SK-N-SH (cell line): ENCODE data around the gene MAN2B2. TPM values are rescaled to one million over a fixed set of nuclear protein-coding genes. Genes with fewer than 3 reads are reported as not detected.
A peak's percentile ranks its signal among the peaks of the same experiment; 100 is the strongest.

Experiments used
- CTCF ChIA-PET: fragments of 300-600, 350-600 bp; formaldehyde crosslinking; extraction: SDS; loops from one replicate; lab custom pipeline; 2021; lab: Yijun Ruan, JAX
- POLR2A ChIA-PET: fragments of 350-600 bp; sonication (Branson Sonifier 250); formaldehyde crosslinking; extraction: SDS; loops from one replicate; lab custom pipeline; 2020; ENCODE audit warnings: antibody characterized with exemption, inconsistent platforms; lab: Yijun Ruan, JAX
- DNase-seq: peaks from one replicate; pipeline ENCODE4 v3.0.0; 2012
- H2AFZ ChIP-seq: fragments of 200-600 bp; sonication (generic); 2 replicates; pipeline ENCODE4 v1.8.1; 2016; ENCODE audit warnings: antibody characterized with exemption, mild to moderate bottlenecking, low read depth
- H3F3A ChIP-seq: fragments of 200-600 bp; sonication (generic); replicated peaks from 2 replicates; pipeline ENCODE3; 2016; ENCODE audit warnings: antibody characterized with exemption, mild to moderate bottlenecking; ENCODE audit not compliant: insufficient read depth
- H3K27ac ChIP-seq, 2 experiments: fragments of 200-500 bp in 1 of 2; fragments of 200-600 bp in 1 of 2; sonication (Bioruptor generic) in 1 of 2; sonication (generic), shearing (Covaris generic) in 1 of 2; 2 replicates each; pipeline versions ENCODE4 v1.5.1 to v1.6.1; 2014 to 2016; ENCODE audit warnings: low read depth in 2 of 2, inconsistent platforms in 1 of 2, low read length in 1 of 2, mild to moderate bottlenecking in 1 of 2, mixed read lengths in 1 of 2
- H3K27me3 ChIP-seq: fragments of 200-600 bp; sonication (generic), shearing (Covaris generic); 2 replicates; pipeline ENCODE4 v1.6.1; 2016; ENCODE audit warnings: mixed run types; ENCODE audit not compliant: insufficient read depth
- H3K36me3 ChIP-seq, 2 experiments: fragments of 200-500 bp in 1 of 2; fragments of 200-600 bp in 1 of 2; sonication (Bioruptor generic) in 1 of 2; sonication (generic) in 1 of 2; replicated peaks in 1 of 2; 2 replicates each; pipeline versions ENCODE3 to v1.5.1; 2014 to 2016; ENCODE audit warnings: low read length in 1 of 2, mild to moderate bottlenecking in 1 of 2; ENCODE audit not compliant: insufficient read depth in 2 of 2, control insufficient read depth in 1 of 2
- H3K4me1 ChIP-seq, 2 experiments: fragments of 200-500 bp in 1 of 2; fragments of 200-600 bp in 1 of 2; sonication (Bioruptor generic) in 1 of 2; sonication (generic), shearing (Covaris generic) in 1 of 2; 2 replicates each; pipeline versions ENCODE4 v1.5.1 to v1.6.1; 2014 to 2016; ENCODE audit warnings: low read depth in 1 of 2, low read length in 1 of 2, mixed run types in 1 of 2; ENCODE audit not compliant: insufficient read depth in 2 of 2, control insufficient read depth in 1 of 2
- H3K4me2 ChIP-seq: fragments of 200-600 bp; sonication (generic), shearing (Covaris generic); 2 replicates; pipeline ENCODE4 v1.6.1; 2017; ENCODE audit warnings: mixed run types
- H3K4me3 ChIP-seq, 2 experiments: fragments of 200-500 bp in 1 of 2; fragments of 200-600 bp in 1 of 2; sonication (Bioruptor generic) in 1 of 2; sonication (generic), shearing (Covaris generic) in 1 of 2; 2 replicates each; pipeline versions ENCODE4 v1.5.1 to v1.8.1; 2014 to 2016; ENCODE audit warnings: low read depth in 2 of 2, inconsistent platforms in 1 of 2, low read length in 1 of 2, mild to moderate bottlenecking in 1 of 2, mixed read lengths in 1 of 2, moderate library complexity in 1 of 2
- H3K79me2 ChIP-seq: fragments of 200-600 bp; sonication (generic); 2 replicates; pipeline ENCODE4 v1.8.1; 2017; ENCODE audit warnings: mild to moderate bottlenecking; ENCODE audit not compliant: insufficient read depth
- H3K9ac ChIP-seq: fragments of 200-600 bp; sonication (generic); 2 replicates; pipeline ENCODE4 v1.6.1; 2017; ENCODE audit warnings: mixed run types
- H3K9me2 ChIP-seq: fragments of 200-600 bp; sonication (generic); 2 replicates; pipeline ENCODE4 v1.6.1; 2017; ENCODE audit warnings: mixed run types
- H3K9me3 ChIP-seq: fragments of 200-600 bp; sonication (generic); 2 replicates; pipeline ENCODE4 v1.6.1; 2017; ENCODE audit warnings: mixed run types, mild to moderate bottlenecking, moderate library complexity
- H4K20me1 ChIP-seq: fragments of 200-600 bp; sonication (generic); 2 replicates; pipeline ENCODE4 v1.6.1; 2017; ENCODE audit warnings: mild to moderate bottlenecking, mixed run types; ENCODE audit not compliant: insufficient read depth
- CTCF ChIP-seq: fragments of 200-600 bp; sonication (generic); IDR thresholded peaks from 2 replicates; pipeline ENCODE4 v1.6.1; 2017; ENCODE audit warnings: antibody characterized with exemption, mild to moderate bottlenecking, moderate library complexity
- EP300 ChIP-seq, 2 experiments: IDR thresholded peaks; 2 replicates each; pipeline versions ENCODE4 v1.4.0 to v1.6.1; 2012; ENCODE audit warnings: borderline replicate concordance in 1 of 2, low read depth in 1 of 2, low read length in 1 of 2
- FOSL2 ChIP-seq: IDR thresholded peaks from 2 replicates; pipeline ENCODE4 v1.4.0; 2012; ENCODE audit warnings: low read depth, mild to moderate bottlenecking, moderate library complexity, borderline replicate concordance
- FOXM1 ChIP-seq: IDR thresholded peaks from 2 replicates; pipeline ENCODE4 v1.4.0; 2012; ENCODE audit warnings: low read depth, mild to moderate bottlenecking
- GATA2 ChIP-seq: sonication (generic); formaldehyde crosslinking; IDR thresholded peaks from 2 replicates; pipeline ENCODE4 v1.5.0; 2020; ENCODE audit warnings: mild to moderate bottlenecking, missing genetic modification reagents
- JUND ChIP-seq: IDR thresholded peaks from 2 replicates; pipeline ENCODE4 v1.4.0; 2012
- MAX ChIP-seq: IDR thresholded peaks from 2 replicates; pipeline ENCODE4 v1.4.0; 2012; ENCODE audit warnings: low read depth
- MXI1 ChIP-seq: IDR thresholded peaks from 2 replicates; pipeline ENCODE4 v1.6.1; 2012; ENCODE audit warnings: mild to moderate bottlenecking, low read depth, low read length, improper control_type of control experiment
- NFIC ChIP-seq: IDR thresholded peaks from 2 replicates; pipeline ENCODE4 v1.4.0; 2012; ENCODE audit warnings: borderline replicate concordance
- PBX3 ChIP-seq: IDR thresholded peaks from 2 replicates; pipeline ENCODE4; 2012
- RAD21 ChIP-seq: IDR thresholded peaks from 2 replicates; pipeline ENCODE4 v1.6.1; 2012; ENCODE audit warnings: mild to moderate bottlenecking, low read length
- RCOR1 ChIP-seq: fragments of 150-350 bp; IDR thresholded peaks from 2 replicates; pipeline ENCODE4 v1.6.1; 2017; ENCODE audit warnings: antibody characterized with exemption, low read length
- RXRA ChIP-seq: IDR thresholded peaks from 2 replicates; pipeline ENCODE4 v1.4.0; 2012; ENCODE audit warnings: low read depth, mild to moderate bottlenecking, borderline replicate concordance
- SMC3 ChIP-seq: IDR thresholded peaks from 2 replicates; pipeline ENCODE4 v1.6.1; 2012; ENCODE audit warnings: low read depth, low read length, improper control_type of control experiment
- TEAD4 ChIP-seq: IDR thresholded peaks from 2 replicates; pipeline ENCODE4 v1.4.0; 2012; ENCODE audit warnings: mild to moderate bottlenecking, borderline replicate concordance; ENCODE audit not compliant: insufficient read depth
- USF1 ChIP-seq: IDR thresholded peaks from 2 replicates; pipeline ENCODE4 v1.4.0; 2012; ENCODE audit warnings: low read depth, borderline replicate concordance
- USF2 ChIP-seq: fragments of 150-350 bp; IDR thresholded peaks from 2 replicates; pipeline ENCODE4 v1.6.1; 2017; ENCODE audit warnings: antibody characterized with exemption, low read length, low read depth, borderline replicate concordance
- YY1 ChIP-seq: IDR thresholded peaks from 2 replicates; pipeline ENCODE4 v1.4.0; 2012; ENCODE audit warnings: low read depth, mild to moderate bottlenecking
- ZBTB33 ChIP-seq: IDR thresholded peaks from 2 replicates; pipeline ENCODE4 v1.4.0; 2012; ENCODE audit warnings: low read depth, borderline replicate concordance
- WGBS: methylation state at CpG from one replicate; pipeline ENCODE4 v1.1.6; 2017; ENCODE audit warnings: low lambda C conversion rate; 5-methylcytosine and 5-hydroxymethylcytosine counted together
- polyA plus RNA-seq, 3 experiments: library from polyadenylated mRNA; depleted of rRNA; stranded (reverse); fragments of >200 nt; gene quantifications; 2 replicates each; pipeline ENCODE4 v1.2.3, GENCODE V29; 2012

The MAN2B2 gene
- polyA plus RNA-seq, 1 of the 3 experiments (the other 2 are of a cell fraction): 24.9 TPM

- no peaks in the 10 kb centered on the region for H3K79me2 ChIP-seq
- H3K9ac ChIP-seq: no peak overlapping the region
- no peaks in the 10 kb centered on the region for H3K27me3 ChIP-seq
- H4K20me1 ChIP-seq: no peaks in the 10 kb centered on the region
- POLR2A ChIA-PET: interaction anchor here (1.7 kb wide), 1 partner anchor 11 kb away, joined by 4 read pairs; no protein-coding TSS in a partner anchor
- no peaks in the 10 kb centered on the region for H3K4me1 ChIP-seq
- TF ChIP-seq JUND: no peak
- TF ChIP-seq SMC3: no peak
- TF ChIP-seq TEAD4: no peak
- no peak for TF ChIP-seq YY1
- TF ChIP-seq FOXM1: no peak
- TF ChIP-seq, all 33 proteins: peak for 0
- Histone ChIP-seq H3K36me3 (peaks cover 0 to 12% of the 10 kb centered on the region in 2 experiments), H3K9me3 (no peaks in the 10 kb centered on the region), H2AFZ (no peak overlapping the region), H3K9me2 (no peaks in the 10 kb centered on the region), H3K4me3 (no peak overlapping the region), H3K27ac (no peak overlapping the region), H3F3A (no peaks in the 10 kb centered on the region), H3K4me2 (no peak overlapping the region)
- CTCF ChIA-PET: no interaction called here
- 96% methylated on average over 8 of the region's 24 CpGs for WGBS
- DNase-seq: peak; percentile 11
Measured at GRCh38 chr4:6619466-6620255, 44.7 kb downstream of the MAN2B2 start.

GRCh38 chr4:6620296-6620695, 45.3 kb downstream of the MAN2B2 start:
- no peak for DNase-seq
- no peak overlapping the region for H3K4me3 ChIP-seq
- 93% methylated on average over 5 of the region's 10 CpGs for WGBS
- H3F3A ChIP-seq: no peaks in the 10 kb centered on the region
- H3K9me2 ChIP-seq: no peaks in the 10 kb centered on the region
- H3K27me3 ChIP-seq: no peaks in the 10 kb centered on the region
- H3K9ac ChIP-seq: no peak overlapping the region
- POLR2A ChIA-PET: interaction anchor here (1.7 kb wide), 1 partner anchor 11 kb away, joined by 4 read pairs; no protein-coding TSS in a partner anchor
- no peaks in the 10 kb centered on the region for H3K9me3 ChIP-seq
- H3K4me2 ChIP-seq: no peak overlapping the region
- no peak overlapping the region for H3K27ac ChIP-seq
- no peaks in the 10 kb centered on the region for H3K4me1 ChIP-seq
- H4K20me1 ChIP-seq: no peaks in the 10 kb centered on the region
- H3K36me3 ChIP-seq: peaks cover 0 to 12% of the 10 kb centered on the region in 2 experiments
- TF ChIP-seq MAX (no peak), FOXM1 (no peak), USF1 (no peak), GATA2 (CRISPR knock-in tag) (no peak), USF2 (no peak), CTCF (no peak), RXRA (no peak), RAD21 (no peak), ZBTB33 (no peak), MXI1 (no peak), PBX3 (no peak), RCOR1 (no peak), EP300 (IDR thresholded peaks at IDR 0.05; ENCODE audit: borderline replicate concordance in 1 of 2, low read depth in 1 of 2, low read length in 1 of 2) (no peak), NFIC (no peak), JUND (no peak), FOSL2 (no peak)
- no peaks in the 10 kb centered on the region for H3K79me2 ChIP-seq
- H2AFZ ChIP-seq: no peak overlapping the region
- CTCF ChIA-PET: no interaction called here
